Dedifferentiated amniotic fluid mesenchymal stem cell (primary cell): ENCODE measurements around the gene RCL1.
A peak's percentile ranks its signal among the peaks of the same experiment; 100 is the strongest.

ENCODE experiments used
- DNase-seq: peaks from one replicate; pipeline ENCODE4 v3.0.0-alpha.2; 2016; ENCODE audit errors: extremely low spot score

Gene RCL1

DNA sequence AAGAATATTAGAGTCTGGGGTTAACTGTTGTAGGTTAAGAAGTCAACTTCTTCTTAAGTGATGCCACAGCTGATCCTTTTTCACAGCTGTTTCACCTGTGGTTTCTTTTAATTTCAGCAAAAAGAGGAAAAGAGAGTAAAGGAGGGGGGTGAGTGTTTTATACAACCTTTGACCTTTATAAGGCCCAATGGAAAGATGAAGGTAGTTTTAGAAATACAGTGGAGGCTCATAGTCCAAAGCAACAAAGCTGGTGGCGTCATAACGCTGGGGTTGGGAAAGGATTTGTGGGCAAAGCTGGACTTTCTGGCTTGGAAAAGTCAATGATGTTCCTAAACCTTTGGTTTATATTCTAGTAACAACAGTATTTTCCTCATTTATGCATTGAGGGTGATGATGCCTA, 49.5 kb downstream of the RCL1 start:
- no peak for DNase-seq

DNA sequence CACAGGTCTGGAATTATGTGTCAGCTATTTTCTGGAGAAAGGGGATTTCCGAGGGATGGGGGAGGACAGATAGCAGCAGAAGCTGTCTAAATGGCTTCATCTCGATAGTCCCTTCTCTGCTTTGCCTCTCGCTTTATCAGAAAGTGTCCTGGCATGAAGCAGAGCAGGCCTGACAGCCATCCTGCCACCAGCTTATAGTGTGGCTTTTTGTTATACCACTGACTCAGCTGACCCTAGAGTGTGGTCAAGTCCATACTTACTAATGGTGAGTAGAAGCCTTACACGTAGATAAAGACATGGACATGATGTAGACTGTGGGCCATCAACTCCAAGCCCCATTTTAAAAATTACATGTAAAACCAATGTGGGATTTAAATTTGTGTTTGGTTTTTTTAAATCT, 50.0 kb downstream of the RCL1 start:
- DNase-seq = no peak

DNA sequence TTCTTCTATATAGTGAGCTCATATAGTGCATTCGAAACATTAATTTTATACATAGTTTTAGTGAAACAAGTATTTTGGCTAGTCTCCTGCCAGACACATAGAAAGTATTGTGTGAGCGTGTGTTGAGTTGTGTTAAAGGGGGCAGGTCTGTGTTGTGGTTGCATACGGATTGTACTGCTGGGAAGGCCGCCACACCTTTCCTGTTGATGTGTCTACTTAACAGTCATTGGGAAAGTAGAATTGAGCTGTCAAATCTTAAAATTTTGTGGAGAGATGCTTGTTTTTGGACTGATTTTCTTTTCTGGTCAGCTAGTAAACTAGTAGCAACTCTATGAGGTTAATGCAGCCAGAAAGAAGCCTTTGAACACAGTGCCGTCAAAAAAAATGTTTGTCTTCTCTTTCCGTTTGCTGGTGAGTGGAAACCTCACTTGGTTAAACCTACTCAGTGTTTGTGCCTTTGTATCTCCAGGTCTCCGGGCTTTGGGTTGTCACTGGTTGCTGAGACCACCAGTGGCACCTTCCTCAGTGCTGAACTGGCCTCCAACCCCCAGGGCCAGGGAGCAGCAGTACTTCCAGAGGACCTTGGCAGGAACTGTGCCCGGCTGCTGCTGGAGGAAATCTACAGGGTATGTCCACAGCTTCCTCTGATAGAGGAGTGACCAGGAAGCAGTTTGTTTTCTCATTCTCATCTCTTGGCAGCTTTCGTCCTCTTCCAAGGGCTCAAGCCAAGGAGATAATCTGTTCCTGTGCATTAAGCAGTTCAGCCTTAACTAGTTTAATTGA, 51.5 kb downstream of the RCL1 start:
- DNase-seq = no peak

DNA sequence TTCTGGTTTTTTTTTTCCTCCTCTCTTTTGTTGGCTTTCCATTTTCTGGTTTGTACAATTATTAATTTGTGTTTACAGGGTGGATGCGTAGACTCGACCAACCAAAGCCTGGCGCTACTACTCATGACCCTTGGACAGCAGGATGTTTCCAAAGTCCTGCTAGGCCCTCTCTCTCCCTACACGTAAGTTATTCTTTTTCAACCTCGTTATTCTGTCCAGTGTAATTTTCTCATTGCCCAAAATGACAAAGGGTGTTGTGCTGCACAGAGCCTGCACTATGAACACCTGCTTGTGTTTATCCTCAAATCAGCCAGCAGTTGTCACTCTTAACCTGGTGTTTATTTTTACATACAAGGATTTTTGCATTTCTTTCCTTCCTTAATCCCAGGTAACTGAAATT, 56.6 kb downstream of the RCL1 start:
- DNase-seq = no peak

DNA sequence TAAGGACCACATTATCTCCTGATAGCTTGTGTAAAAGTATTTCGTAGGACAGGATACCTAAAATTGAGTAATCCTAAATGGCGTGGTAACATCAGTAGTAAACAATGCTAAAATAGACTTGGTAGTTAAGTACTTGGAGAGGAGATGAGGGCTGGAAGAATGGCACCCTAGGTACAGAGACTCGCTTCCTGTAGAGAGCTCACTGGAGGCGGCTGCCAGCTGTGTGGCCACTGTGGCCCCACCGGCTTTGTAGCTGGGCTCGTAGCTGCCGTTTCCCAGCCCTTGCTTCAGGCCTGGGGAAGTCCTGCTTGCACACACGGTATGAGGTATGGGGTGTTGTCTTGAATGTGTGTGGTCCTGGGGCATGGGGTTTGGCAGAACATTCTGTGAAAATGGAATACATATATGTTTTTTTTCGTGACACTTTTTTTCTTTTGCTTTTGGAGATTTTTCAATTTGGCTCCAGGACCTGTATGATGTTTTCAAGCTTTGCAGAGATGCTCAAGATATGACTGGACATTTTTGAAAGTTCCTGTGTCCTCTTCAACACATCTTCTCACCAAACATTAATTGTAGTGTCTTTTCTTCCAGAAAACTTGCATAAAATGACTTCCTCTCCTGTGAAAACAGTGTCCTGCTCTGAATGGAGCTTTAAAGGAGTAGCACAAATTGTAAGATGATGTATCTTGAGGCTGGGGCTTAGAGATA, 58.0 kb downstream of the RCL1 start:
- no peak for DNase-seq

DNA sequence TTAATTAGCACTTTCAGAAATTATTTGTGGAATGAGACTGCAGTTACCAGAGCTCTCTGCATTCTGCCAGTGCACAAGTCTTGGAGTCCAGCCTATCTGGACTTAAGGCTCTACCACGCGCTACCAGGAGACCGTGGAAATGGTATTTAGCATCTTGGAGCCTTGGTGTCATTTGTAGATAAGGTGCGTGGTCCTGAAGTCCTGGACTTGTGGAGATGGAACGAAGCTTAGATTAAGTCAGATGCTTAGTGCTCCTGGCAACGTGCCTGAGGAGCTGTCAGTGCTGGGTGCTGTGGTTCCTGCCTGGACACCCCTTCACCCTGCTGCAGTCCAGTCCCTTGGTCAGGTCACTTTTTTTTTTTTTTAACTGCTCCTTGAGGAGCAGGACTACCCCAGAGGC, 59.7 kb downstream of the RCL1 start:
- DNase-seq = no peak

DNA sequence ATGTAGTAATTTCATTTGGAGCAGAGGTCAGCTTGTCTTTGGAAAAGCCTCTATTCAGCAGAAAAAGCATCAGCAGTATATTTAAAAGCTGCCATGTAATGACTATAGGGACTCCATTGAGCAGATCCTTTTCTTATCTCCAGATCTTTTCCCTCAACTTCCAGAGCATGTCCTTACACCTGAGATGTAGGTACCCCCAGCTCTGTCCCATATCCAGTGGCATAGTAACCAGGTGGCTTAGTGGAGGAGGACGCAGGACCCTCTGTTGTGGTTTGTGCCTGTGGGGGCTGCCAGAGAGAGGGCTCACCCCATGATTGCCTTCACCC, 61.5 kb downstream of the RCL1 start:
- no peak for DNase-seq

DNA sequence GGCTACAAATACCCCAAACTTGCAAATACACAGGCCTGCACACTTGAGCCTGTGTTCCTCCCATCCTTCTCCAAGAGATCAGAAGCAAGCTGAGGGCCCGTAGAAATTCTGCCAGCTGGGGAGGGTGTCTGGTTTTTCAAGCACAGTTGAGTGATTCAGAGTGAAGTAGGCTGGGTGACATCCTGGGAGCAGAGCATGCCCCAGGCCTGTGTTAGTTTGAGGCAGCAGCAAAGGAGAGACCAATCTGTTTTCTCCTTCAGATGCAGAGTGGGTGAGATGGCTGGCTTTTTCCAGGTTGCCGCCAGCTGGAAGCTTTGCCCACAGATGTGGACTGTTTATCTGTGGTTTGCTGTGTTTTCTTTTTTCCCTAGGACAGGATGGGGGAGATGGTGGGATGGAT, 63.1 kb downstream of the RCL1 start:
- DNase-seq = peak; percentile 21

DNA sequence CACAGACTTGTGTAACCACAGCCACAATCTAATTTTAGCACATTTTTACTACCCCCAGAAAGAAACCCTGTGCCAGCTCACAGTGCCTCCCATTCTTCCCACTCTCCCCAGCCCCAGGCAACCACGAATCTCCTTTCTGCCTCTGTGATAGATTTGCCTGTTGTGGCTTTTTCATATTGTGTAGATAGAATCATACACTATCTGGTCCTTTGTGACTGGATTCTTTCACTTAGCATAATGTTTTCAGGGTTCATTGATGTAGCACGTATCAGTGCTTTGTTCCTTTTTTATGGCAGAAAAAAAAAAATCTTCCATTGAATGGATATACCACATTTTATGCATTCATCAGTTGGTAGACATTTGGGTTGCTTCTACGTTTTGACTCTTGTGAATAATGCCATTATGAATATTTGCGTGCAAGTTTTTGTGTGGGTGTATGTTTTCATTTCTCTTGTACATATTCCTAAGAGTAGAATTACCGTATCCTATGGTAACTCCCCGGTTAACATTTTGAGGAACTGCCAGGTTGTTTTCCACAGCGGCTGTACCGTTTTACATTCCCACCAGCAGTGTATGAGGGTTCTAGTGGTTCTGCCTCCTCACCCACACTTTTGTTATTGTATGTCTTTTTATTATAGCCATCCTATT, 64.5 kb downstream of the RCL1 start:
- no peak for DNase-seq

DNA sequence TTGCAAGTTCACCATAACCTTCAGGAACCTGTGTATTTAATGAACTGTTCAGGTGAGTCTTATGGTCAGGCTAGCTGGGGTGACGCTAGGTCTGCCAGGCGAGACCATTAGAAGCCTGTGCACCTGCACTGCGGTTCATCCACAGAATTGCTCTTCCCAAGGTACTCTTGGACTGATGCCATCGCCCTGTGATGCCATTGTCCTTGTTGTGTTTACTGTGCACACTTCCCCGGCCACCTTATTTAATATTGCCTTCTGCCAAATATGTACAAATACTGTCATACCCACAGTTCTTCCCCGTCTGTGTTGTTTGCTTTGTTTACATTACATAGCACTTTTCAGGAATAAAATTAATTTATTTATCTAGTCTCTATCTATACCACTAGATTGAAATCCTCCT, 66.3 kb downstream of the RCL1 start:
- DNase-seq = no peak

DNA sequence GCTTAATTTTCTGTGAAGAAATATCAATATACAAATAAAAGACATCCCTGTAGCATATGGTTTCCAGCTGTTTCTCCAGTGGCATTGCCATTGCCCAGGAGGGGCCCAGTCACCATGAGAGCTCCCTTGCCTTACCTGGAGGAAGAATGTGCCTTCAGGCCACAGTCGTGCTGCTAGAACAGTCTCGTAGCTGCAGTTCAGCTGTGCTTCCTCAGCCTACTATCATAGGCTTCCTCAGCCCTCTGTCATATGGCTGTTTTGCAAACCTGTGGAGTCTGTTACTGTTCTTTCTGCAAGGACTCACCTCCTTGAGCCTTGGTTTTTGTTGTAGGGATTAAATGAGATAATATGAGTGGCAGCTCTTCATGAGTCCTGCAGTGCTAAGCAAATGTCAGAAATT, 67.6 kb downstream of the RCL1 start:
- no peak for DNase-seq

DNA sequence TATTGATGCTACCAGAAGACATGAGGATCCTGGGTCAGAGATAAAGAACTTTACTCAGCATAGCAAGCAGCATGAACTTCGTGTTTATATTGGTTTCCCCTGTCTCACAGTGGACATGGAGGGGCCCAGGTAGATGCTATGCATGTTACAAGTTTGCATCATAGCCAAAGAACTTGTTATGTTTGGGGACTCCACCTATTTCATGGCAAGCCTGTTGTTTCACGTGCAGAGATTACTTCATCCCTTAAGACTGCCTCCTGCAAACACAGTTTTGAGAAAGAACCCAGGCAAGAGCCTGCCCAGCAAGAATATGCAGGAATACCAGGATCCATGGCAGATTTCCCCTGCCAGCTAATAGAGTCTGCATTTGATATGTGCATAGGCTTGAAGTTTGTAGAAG, 68.4 kb downstream of the RCL1 start:
- DNase-seq = no peak

DNA sequence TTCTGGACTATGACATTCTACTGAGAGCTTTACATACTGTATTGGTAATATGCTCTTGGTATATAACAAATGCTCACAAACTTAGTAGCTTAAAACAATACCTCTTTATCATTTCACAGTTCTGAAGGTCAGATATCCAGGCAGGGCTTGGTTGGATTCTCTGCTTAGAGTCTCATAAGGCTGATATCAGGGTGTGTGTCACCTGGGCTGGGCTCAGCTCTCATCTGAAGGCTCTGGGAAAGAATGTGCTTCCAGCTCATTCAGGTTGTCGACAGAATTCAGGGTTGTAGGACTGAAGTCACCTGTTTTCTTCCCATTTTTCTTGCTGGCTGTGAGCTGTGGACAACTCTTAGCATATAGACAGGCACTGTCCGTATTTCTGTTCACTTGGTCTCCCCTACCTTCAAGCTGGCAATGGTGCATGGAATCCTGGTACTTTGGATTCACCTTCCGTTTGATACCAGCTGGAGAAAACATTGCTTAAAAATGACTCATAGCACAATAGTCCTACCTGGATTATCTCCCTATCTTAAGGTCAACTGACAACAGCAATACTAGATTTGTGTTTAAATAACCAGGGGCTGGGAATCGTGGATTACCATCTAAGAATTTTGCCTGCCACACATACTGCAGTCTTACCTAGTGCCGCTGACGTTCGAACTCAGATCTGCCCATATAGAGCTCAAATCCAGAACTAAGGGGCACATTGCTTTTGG, 69.2 kb downstream of the RCL1 start:
- DNase-seq = no peak

DNA sequence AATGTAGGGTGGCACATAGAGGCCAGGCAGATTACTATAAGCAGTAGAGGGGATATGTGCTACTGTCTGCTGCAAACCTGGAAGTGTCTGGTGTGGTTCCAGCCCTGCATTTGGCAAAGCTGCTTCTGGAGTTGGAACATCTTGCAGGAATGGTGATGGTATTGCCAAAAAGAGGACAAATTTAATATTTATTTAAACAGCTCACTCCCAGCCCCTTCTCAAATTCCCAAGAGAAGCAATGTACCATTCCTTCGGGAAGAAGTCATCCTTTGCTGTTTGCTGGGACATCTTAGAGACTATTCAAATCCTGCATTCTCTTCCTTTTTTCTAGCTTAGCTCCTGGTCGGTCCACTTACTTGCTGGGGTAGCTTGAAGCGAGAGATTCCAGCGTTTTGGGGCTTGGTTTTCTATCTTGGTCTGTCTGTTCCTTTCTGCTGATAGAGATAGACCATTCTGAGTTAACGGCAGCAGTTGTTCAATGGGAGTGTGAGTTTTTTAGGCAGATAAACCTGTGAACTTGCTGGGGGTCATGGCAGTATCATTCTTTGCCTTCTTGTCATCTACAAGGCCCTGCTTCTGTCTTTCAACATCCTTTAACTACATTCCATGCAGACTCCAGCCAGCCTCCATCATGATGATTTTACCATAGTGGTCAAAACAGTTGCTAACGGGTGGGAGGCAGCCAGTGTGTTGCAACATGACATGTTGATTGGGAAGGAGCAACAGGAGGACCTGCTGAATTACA, 69.9 kb downstream of the RCL1 start:
- no peak for DNase-seq

DNA sequence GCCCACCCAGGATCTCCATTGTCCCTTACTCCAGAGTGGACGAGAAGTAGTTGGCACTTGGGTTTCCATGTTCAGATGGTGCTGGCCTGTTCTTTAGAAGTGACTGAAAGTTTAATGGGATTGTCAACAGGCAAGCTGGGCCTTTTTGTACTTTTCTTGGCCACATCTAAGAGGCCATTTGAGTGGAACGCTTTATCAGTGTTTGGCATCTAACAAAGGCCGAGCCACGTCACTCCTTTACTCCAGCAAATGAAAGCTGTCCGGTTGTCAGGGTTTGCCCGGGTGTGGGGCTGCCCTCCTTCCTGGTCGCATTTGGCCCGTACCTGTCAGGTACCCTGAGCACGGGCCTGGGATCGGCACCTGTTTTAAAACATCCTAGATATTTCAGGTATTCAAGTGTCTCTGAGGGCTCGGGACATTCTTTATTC, 71.5 kb downstream of the RCL1 start:
- no peak for DNase-seq

DNA sequence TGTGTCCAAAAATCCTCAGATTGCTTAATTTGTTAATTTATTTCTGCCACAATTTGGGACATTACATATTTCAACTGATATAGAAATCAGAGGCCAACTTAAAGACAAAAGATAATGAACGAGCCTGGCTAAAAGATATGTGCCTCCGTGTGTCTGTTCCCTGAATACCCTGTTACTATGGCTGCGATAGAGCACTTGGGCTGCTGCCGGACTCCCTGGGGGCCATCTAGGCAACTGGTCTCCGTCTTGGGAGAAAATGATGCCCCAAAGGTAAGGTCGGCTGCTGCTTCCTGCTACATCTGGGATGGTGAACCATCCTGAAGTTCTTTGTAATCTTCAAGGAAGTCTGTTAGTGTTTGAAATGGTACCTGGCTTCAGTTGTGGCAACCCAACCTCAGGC, 72.0 kb downstream of the RCL1 start:
- DNase-seq = no peak

DNA sequence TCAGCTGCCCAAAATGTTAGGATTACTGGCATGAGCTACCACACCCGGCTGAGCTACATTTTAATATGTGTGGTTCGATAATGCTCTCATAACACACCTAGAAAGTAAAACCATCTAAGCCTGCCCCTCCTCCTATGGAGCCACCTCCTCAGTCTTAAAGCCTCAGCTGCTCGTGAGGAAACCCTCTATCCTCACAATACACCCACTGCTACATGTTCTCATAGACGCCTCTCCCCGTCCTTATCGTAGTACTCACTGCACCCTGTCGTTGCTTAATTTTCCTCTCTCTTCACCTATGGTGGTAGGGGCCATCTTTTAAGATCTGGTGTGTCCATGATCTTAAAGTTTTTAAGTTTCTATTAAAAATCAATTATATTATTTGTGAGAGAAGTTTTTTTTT, 72.9 kb downstream of the RCL1 start:
- DNase-seq = no peak

DNA sequence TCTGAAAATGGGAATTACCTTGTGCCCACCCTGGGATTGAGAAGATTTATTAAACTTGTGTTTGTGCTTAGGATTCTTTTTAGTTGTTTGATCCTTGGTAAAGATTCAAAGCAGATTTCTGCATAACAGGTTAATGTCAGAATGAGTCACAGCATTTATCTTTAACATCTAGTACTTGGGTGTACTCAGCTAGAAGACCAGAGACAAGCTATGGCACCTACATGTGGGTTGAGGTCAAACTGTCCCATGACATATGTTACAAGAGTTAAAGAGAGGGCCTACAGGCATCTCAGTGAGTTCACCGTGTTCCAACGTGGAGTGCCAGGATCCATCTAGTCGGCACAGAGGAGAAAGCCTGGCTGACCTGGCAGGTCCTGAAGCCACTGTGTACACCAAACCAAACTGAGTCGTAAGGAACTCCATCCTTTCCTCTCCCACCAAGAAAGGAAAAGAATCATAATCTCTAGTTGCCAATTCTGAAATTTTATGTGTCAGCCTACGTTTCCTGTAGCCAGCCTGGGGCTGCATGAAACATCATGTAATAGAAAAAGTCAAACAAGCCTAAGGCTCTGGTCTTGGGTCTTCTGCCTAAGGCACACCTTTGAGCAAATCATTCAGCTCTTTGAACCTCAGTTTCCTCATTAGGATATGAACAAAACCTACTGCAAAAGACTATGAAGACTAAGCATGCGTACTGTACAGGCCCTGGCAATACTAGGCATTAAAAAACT, 73.7 kb downstream of the RCL1 start:
- no peak for DNase-seq

DNA sequence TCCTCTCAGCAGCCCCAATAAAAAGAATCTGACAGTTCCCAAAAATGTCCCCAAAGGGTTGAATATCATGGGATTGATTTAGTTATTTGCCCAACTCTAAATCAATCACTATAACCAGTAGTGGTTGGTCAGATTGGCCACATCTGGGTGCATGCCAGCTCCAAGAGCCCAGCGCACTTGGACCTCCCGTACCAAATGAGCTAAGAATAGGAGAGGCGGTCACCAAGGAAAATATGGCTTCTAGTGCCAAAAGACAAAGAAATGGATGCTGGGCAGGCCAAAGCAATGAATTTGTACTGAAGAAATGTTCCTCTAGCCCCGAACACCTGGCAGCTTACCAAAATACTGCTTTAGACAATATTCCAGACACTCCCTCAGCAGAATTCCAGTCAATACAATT, 80.3 kb downstream of the RCL1 start:
- no peak for DNase-seq

DNA sequence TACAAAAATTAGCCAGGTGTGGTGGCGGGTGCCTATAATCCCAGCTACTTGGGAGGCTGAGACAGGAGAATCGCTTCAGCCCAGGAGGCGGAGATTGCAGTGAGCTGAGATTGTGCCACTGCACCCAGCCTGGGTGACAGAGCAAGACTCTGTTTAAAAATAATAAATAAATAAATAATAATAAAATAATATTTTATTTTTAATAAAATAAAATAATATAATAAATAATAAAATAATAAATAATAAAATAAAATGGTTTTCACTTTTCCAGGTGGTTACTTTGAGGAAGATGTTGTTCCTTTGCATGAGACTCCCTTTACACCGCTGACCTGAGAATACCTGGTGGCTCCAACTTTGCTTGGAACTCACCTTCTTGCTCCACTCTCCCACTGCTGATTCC, 82.8 kb downstream of the RCL1 start:
- no peak for DNase-seq

DNA sequence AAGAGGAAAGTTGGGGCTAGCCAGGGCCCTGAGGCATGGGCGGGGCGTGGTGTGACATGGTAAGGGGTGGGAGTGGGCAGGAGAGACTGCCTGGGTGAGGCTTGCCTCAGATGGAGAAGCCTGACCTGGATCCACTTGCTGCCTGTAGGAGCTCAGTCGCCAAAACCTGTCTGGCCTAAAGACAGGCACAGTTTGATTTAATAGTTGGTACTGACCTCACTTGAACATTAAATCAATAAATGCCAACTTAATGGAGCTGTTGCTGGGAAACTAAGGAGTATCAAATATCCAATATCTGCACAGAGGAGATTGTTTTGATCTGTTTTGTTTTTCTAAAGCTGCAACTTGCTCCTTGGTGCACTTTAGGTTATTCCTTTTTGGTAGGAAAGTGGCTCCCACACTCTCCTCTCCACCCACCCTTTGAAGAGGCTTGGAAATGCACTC, 86.4 kb downstream of the RCL1 start:
- DNase-seq = no peak
